GM23248 (cell line): ENCODE data around the gene ADGRG4. TPM values are rescaled to one million over a fixed set of nuclear protein-coding genes. Genes with fewer than 3 reads are reported as not detected.

Source experiments
- DNase-seq: peaks from one replicate; pipeline ENCODE4 v3.0.0-alpha.2; 2015
- H2AFZ ChIP-seq: fragments of 200-600 bp; sonication (generic); 2 replicates; pipeline ENCODE4 v1.6.1; 2016; ENCODE audit warnings: antibody characterized with exemption
- H3F3A ChIP-seq: fragments of 200-600 bp; sonication (generic); 2 replicates; pipeline ENCODE4 v1.6.1; 2016; ENCODE audit warnings: mild to moderate bottlenecking, antibody characterized with exemption, mixed run types; ENCODE audit not compliant: insufficient read depth
- H3K27ac ChIP-seq: fragments of 200-600 bp; sonication (generic); 2 replicates; pipeline ENCODE4 v1.5.1; 2016; ENCODE audit warnings: mild to moderate bottlenecking
- H3K27me3 ChIP-seq: fragments of 200-600 bp; sonication (generic); replicated peaks from 2 replicates; pipeline ENCODE4 v1.6.1; 2016; ENCODE audit warnings: mild to moderate bottlenecking; ENCODE audit not compliant: insufficient read depth
- H3K36me3 ChIP-seq: fragments of 200-600 bp; sonication (generic); 2 replicates; pipeline ENCODE4 v1.6.1; 2016; ENCODE audit warnings: low read depth, mild to moderate bottlenecking
- H3K4me1 ChIP-seq: fragments of 200-600 bp; sonication (generic); 2 replicates; pipeline ENCODE4 v1.6.1; 2016; ENCODE audit warnings: mild to moderate bottlenecking; ENCODE audit not compliant: insufficient read depth
- H3K4me2 ChIP-seq: fragments of 200-600 bp; sonication (generic); one replicate; pipeline ENCODE4 v1.6.1; 2016; ENCODE audit warnings: mild to moderate bottlenecking; ENCODE audit not compliant: unreplicated experiment
- H3K4me3 ChIP-seq: fragments of 200-600 bp; sonication (generic); 2 replicates; pipeline ENCODE4 v1.5.1; 2016; ENCODE audit warnings: mild to moderate bottlenecking
- H3K79me2 ChIP-seq: fragments of 200-600 bp; sonication (generic); 2 replicates; pipeline ENCODE4 v1.6.1; 2016; ENCODE audit warnings: mild to moderate bottlenecking; ENCODE audit not compliant: insufficient read depth
- H3K9ac ChIP-seq: fragments of 200-600 bp; sonication (generic); 2 replicates; pipeline ENCODE4 v1.6.1; 2016; ENCODE audit warnings: mild to moderate bottlenecking
- H3K9me2 ChIP-seq: fragments of 200-600 bp; sonication (generic); 2 replicates; pipeline ENCODE4 v1.6.1; 2016; ENCODE audit warnings: mixed run types, mild to moderate bottlenecking, moderate library complexity; ENCODE audit not compliant: insufficient read depth
- H3K9me3 ChIP-seq: fragments of 200-600 bp; sonication (generic); one replicate; pipeline ENCODE4 v1.6.1; 2017; ENCODE audit warnings: low read depth
- H4K20me1 ChIP-seq: fragments of 200-600 bp; sonication (generic); 2 replicates; pipeline ENCODE4 v1.6.0; 2016; ENCODE audit not compliant: insufficient read depth
- EZH2 ChIP-seq: fragments of 200-600 bp; sonication (generic); IDR thresholded peaks from 2 replicates; pipeline ENCODE4 v1.6.1; 2018; ENCODE audit warnings: antibody characterized with exemption, mild to moderate bottlenecking; ENCODE audit not compliant: insufficient read depth, poor library complexity, severe bottlenecking
- EZH2phosphoT487 ChIP-seq: fragments of 200-600 bp; sonication (generic); IDR thresholded peaks from 2 replicates; pipeline ENCODE4 v1.6.1; 2018; ENCODE audit warnings: antibody characterized with exemption, moderate library complexity, mild to moderate bottlenecking, low read depth; ENCODE audit not compliant: insufficient read depth
- WGBS, 2 experiments: methylation state at CpG; one replicate each; pipeline ENCODE4 v1.1.6; 2015 to 2017; ENCODE audit warnings: low lambda C conversion rate in 2 of 2, low coverage in 1 of 2; ENCODE audit errors: missing lambda C conversion rate in 2 of 2; 5-methylcytosine and 5-hydroxymethylcytosine counted together
- in situ Hi-C: fragments of 300-500 bp; cut with MboI; formaldehyde crosslinking; loops from 2 replicates; pipeline ENCODE4 v1.15.0; 2020
- polyA plus RNA-seq: library from polyadenylated mRNA; unstranded; fragments of >200 nt; fragmentation: Nextera tagmentation; extraction: Ambion mirVana; gene quantifications from 2 replicates; pipeline ENCODE4 v1.2.1, GENCODE V29; 2016
- total RNA-seq: library from RNA; depleted of rRNA; stranded (reverse); fragments of >200 nt; shearing (Covaris generic); gene quantifications from 2 replicates; pipeline ENCODE4 v1.2.3, GENCODE V29; 2014

ADGRG4 gene
- total and polyA plus RNA-seq, 2 experiments from 2014 or later: not detected

GRCh38 chrX:136262812-136263315 lies 37.9 kb upstream of the ADGRG4 start:
- no peaks in the 10 kb centered on the region for H3K79me2 ChIP-seq
- H2AFZ ChIP-seq: no peak overlapping the region
- no peak overlapping the region for H3K4me2 ChIP-seq
- H3K36me3 ChIP-seq: no peaks in the 10 kb centered on the region
- no peaks in the 10 kb centered on the region for H3K9me2 ChIP-seq
- DNase-seq: no peak
- no peak overlapping the region for H3K9ac ChIP-seq
- 83 to 97% methylated on average over 3 of the region's 7 CpGs for WGBS, 2 experiments
- H3K9me3 ChIP-seq: no peaks in the 10 kb centered on the region
- H3K4me1 ChIP-seq: peaks cover 30% of the 10 kb centered on the region
- H3F3A ChIP-seq: peaks cover 19% of the 10 kb centered on the region
- TF ChIP-seq EZH2 (no peak), EZH2phosphoT487 (no peak)
- H4K20me1 ChIP-seq: no peaks in the 10 kb centered on the region
- H3K4me3 ChIP-seq: no peak overlapping the region
- in situ Hi-C loops: loop anchor here (25.0 kb wide), 1 partner anchor 226 kb away; no protein-coding TSS in a partner anchor
- no peaks in the 10 kb centered on the region for H3K27me3 ChIP-seq
- no peak overlapping the region for H3K27ac ChIP-seq

GRCh38 chrX:136266828-136267227 lies 33.9 kb upstream of the ADGRG4 start:
- H3K4me1 ChIP-seq: peaks cover 1% of the 10 kb centered on the region; the same call in 1 of the 2 replicates
- no peak overlapping the region for H3K27ac ChIP-seq
- H4K20me1 ChIP-seq: no peaks in the 10 kb centered on the region
- no peaks in the 10 kb centered on the region for H3K36me3 ChIP-seq
- H3K79me2 ChIP-seq: no peaks in the 10 kb centered on the region
- no peak for TF ChIP-seq EZH2
- TF ChIP-seq EZH2phosphoT487: no peak
- no peak overlapping the region for H2AFZ ChIP-seq
- 78 to 100% methylated on average over 1 of the region's 1 CpG for WGBS, 2 experiments
- no peaks in the 10 kb centered on the region for H3K27me3 ChIP-seq
- no peak overlapping the region for H3K4me3 ChIP-seq
- H3F3A ChIP-seq: no peaks in the 10 kb centered on the region
- in situ Hi-C loops: loop anchor here (25.0 kb wide), 1 partner anchor 230 kb away; no protein-coding TSS in a partner anchor
- H3K9me2 ChIP-seq: no peaks in the 10 kb centered on the region
- DNase-seq: no peak
- no peak overlapping the region for H3K9ac ChIP-seq
- H3K9me3 ChIP-seq: no peaks in the 10 kb centered on the region
- H3K4me2 ChIP-seq: no peak overlapping the region

GRCh38 chrX:136268051-136269048 lies 32.4 kb upstream of the ADGRG4 start:
- H3K4me1 ChIP-seq: peaks cover 7% of the 10 kb centered on the region; the same call in 1 of the 2 replicates
- no peak overlapping the region for H3K4me2 ChIP-seq
- H3K4me3 ChIP-seq: no peak overlapping the region
- H3K27me3 ChIP-seq: no peaks in the 10 kb centered on the region
- no peaks in the 10 kb centered on the region for H3F3A ChIP-seq
- in situ Hi-C loops: loop anchor here (25.0 kb wide), 1 partner anchor 231 kb away; no protein-coding TSS in a partner anchor
- H2AFZ ChIP-seq: no peak overlapping the region
- H3K79me2 ChIP-seq: no peaks in the 10 kb centered on the region
- no peaks in the 10 kb centered on the region for H3K9me3 ChIP-seq
- DNase-seq: peak; percentile 50
- no peak overlapping the region for H3K9ac ChIP-seq
- no peak overlapping the region for H3K27ac ChIP-seq
- WGBS, 2 experiments: 47 to 48% methylated on average over 5 of the region's 5 CpGs
- no peaks in the 10 kb centered on the region for H3K36me3 ChIP-seq
- TF ChIP-seq EZH2phosphoT487 (no peak), EZH2 (no peak)
- no peaks in the 10 kb centered on the region for H3K9me2 ChIP-seq
- H4K20me1 ChIP-seq: no peaks in the 10 kb centered on the region

- H3K9me3 ChIP-seq: no peaks in the 10 kb centered on the region
- no peaks in the 10 kb centered on the region for H3F3A ChIP-seq
- H4K20me1 ChIP-seq: no peaks in the 10 kb centered on the region
- in situ Hi-C loops: loop anchor here (25.0 kb wide), 1 partner anchor 233 kb away; no protein-coding TSS in a partner anchor
- DNase-seq: no peak
- H3K36me3 ChIP-seq: no peaks in the 10 kb centered on the region
- no peak overlapping the region for H3K9ac ChIP-seq
- WGBS, 2 experiments: 29 to 45% methylated on average over 1 of the region's 1 CpG
- H3K4me1 ChIP-seq: peaks cover 7% of the 10 kb centered on the region; the same call in 1 of the 2 replicates
- TF ChIP-seq EZH2 (no peak), EZH2phosphoT487 (no peak)
- H3K27me3 ChIP-seq: no peaks in the 10 kb centered on the region
- H3K79me2 ChIP-seq: no peaks in the 10 kb centered on the region
- H3K4me2 ChIP-seq: no peak overlapping the region
- no peaks in the 10 kb centered on the region for H3K9me2 ChIP-seq
- no peak overlapping the region for H2AFZ ChIP-seq
- no peak overlapping the region for H3K4me3 ChIP-seq
- H3K27ac ChIP-seq: no peak overlapping the region
Observed at GRCh38 chrX:136269921-136270320, 30.8 kb upstream of the ADGRG4 start.
